NCI-H226 (cell line): ENCODE measurements around the gene ZBED1.
"Not testable (repeated sequence)": the region's sequence is repeated elsewhere in the genome, so short reads cannot be mapped to it uniquely, and the experiment has no call there.

Experiments used
- DNase-seq: peaks from one replicate; pipeline ENCODE4 v3.0.0-alpha.2; 2015

The ZBED1 gene

DNA sequence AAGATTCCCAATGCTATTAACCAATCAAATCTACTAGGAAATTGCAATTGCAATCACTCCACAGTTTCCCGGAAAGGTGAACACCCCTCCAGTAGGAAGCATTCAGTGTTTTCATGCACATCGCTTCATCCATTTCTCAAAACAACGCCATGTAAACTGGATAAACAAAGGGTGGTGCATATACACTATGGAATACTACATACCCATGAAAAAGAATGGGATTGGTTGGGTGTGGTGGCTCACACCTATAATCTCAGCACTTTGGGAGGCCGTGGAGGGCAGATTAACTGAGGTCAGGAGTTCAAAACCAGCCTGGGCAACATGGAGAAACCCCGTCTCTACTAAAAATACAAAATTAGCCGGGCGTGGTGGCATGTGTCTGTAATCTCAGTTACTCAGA lies 29.1 kb downstream of the ZBED1 start:
- DNase-seq, result no peak

- DNase-seq, result not testable (repeated sequence)
Observed at GRCh38 chrX:2471126-2471525, 29.6 kb downstream of the ZBED1 start.

DNA sequence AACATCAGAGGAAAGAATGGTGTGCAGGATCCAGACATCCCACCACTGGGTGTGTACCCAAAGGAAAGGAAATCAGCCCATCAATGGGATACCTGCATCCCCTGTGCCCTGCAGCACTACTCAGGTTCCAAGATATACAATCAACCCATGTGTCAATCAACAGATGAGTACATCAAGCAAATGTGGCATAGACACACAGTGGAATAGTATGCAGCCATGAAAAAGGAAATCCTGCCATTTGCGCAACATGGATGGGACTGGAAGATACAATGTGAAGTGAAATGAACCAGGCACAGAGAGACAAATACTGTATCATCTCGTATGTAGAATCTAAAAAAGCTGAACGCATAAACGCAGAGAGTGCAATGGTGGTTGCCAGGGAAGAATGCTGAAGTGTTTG lies 30.9 kb downstream of the ZBED1 start:
- not testable (repeated sequence) for DNase-seq

DNA sequence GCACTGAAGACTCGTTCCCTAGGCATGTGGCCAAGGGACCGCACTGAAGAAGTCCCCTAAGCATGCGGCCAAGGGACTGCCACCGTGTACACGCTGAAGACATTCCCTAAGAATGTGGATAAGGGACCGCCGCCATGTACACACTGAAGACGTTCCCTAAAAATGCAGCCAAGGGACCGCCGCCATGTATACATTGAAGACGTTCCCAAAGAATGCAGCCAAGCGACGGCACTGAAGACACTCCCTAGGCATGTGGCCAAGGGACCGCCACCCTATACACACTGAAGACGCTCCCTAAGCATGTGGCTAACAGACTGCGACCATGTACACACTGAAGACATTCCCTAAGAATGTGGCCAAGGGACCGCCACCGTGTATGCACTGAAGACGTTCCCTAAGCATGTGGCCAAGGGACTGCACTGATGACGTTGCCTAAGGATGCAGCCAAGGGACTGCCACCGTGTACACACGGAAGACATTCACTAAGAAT lies 31.5 kb downstream of the ZBED1 start:
- DNase-seq, result no peak

- no peak for DNase-seq
Observed at GRCh38 chrX:2468261-2469195, 32.2 kb downstream of the ZBED1 start.

DNA sequence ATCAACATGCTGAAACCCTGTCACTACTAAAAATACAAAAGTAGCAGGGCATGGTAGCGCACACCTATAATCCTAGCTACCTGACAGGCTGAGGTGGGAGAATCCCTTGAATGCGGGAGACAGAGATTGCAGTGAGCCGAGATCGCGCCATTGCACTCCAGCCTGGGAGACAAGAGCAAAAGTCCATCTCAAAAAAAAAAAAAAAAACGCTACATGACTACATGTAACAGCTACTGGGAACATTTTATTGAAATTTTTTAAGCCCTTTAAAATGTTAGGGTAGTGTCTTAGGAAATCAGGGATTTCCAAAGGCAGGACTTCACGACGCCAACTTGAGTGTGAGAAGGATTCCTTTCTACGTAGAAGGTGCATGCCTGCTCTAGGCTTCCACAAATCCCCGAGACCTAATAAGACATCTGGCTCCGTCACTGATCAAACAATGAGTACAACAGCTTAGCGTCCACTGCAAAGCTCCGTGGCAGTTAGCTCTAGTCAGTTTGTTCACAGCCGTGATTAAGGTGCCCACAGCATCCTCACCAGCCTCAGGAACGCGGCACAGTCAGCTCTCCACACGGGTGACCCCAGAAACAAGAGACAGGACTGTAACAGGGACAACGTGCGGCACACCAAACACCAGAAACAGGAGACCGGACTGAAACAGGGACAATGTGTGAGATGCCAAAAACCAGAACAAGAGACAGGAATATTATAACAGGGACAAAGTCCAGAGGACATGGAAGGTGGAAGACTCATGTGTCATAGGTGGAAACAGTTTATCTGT lies 33.7 kb downstream of the ZBED1 start:
- no peak for DNase-seq

DNA sequence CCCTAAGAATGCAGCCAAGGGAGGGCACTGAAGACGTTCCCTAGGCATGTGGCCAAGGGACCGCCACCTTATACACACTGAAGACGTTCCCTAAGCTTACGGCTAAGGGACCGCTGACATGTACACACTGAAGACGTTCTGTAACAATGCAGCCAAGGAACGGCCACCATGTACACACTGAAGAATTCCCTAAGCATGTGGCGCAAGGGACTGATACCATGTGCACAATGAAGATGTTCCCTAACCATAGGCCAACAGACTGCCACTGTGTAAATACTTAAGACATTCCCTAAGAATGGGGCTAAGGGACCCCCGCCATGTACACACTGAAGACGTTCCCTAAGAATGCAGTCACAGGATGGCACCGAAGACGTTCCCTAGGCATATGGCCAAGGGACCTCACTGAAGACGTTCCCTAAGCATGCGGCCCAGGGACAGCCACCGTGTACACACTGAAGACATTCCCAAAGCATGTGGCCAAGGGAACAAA lies 36.1 kb downstream of the ZBED1 start:
- DNase-seq, result no peak

- DNase-seq, result no peak
Observed at GRCh38 chrX:2463973-2464676, 36.7 kb downstream of the ZBED1 start.

DNA sequence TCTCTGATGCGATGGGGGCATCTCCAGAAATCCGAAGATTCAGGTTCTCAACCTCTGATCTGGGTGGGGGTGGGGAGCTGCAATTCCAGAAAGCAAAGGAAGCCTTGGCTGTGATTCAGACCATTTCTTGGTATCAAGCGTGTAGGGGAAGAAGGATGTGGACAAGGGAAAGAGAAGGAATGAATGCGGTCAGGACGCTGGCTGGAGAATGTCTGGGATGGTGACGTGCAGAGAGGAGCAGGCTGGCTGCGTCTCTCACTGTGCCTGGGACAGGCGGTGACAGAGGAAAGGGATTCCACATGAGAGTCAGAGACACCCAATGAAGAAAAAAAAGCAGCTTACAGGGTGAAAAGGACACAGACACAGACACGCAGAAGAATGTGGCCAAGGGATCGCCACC lies 37.3 kb downstream of the ZBED1 start:
- not testable (repeated sequence) for DNase-seq

- DNase-seq, result no peak
Observed at GRCh38 chrX:2462780-2463179, 38.0 kb downstream of the ZBED1 start.

GRCh38 chrX:2462074-2462473 lies 38.7 kb downstream of the ZBED1 start:
- no peak for DNase-seq

DNA sequence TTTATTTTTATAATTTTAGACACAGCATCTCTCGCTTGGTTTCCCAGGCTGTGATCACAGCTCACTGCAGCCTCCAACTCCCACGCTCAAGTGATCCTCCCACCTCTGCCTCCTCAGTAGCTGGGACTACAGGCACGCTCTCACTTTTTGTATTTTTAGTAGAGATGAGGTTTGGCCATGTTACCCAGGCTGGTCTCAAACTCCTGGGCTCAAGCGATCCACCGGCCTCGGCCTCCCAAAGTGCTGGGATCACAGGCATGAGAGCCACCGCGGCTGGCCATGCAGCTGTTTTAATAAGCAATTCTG lies 39.1 kb downstream of the ZBED1 start:
- no peak for DNase-seq

- not testable (repeated sequence) for DNase-seq
Observed at GRCh38 chrX:2460821-2461710, 39.7 kb downstream of the ZBED1 start.

- DNase-seq, result not testable (repeated sequence)
Observed at GRCh38 chrX:2460048-2460447, 40.7 kb downstream of the ZBED1 start.

DNA sequence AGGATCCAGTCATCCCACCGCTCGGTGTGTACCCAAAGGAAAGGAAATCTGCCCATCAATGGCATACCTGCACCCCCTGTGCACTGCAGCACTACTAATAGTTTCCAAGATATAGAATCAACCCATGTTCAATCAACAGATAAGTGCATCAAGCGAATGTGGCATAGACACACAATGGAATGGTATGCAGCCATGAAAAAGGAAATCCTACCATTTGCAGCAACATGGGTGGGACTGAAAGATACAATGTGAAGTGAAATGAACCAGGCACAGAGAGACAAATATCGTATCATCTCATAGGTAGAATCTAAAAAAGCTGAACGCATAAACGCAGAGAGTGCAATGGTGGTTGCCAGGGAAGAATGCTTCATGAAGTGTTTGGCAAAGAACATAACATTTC lies 42.5 kb downstream of the ZBED1 start:
- DNase-seq, result no peak

- DNase-seq, result no peak
Observed at GRCh38 chrX:2457289-2458133, 43.3 kb downstream of the ZBED1 start.

DNA sequence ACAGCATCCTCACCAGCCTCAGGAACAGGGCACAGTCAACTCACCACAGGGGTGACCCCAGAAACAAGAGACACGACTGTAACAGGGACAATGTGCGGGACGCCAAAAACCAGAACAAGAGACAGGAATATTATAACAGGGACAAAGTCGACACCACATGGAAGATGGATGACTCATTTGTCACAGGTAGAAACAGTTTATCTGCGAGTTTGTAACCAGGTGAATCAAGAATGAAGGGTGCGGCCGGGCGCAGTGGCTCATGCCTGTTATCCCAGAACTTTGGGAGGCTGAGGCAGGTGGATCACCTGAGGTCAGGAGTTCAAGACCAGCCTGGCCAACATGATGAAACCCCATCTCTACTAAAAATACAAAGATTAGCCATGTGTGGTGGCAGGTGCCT lies 44.7 kb downstream of the ZBED1 start:
- not testable (repeated sequence) for DNase-seq

DNA sequence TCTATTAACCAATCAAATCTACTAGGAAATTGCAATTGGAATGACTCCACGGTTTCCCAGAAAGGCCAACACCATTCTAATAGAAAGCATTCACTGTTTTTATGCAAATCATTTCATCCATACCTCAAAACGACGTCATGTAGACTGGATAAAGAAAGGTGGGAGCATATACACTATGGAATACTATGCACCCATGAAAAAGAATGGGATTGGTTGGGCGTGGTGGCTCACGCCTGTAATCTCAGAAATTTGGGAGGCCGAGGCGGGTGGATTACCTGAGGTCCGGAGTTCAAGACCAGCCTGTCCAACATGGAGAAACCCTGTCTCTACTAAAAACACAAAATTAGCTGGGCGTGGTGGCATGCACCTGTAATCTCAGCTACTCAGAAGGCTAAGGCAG lies 46.2 kb downstream of the ZBED1 start:
- not testable (repeated sequence) for DNase-seq

GRCh38 chrX:2452799-2453198 lies 48.0 kb downstream of the ZBED1 start:
- DNase-seq, result no peak

DNA sequence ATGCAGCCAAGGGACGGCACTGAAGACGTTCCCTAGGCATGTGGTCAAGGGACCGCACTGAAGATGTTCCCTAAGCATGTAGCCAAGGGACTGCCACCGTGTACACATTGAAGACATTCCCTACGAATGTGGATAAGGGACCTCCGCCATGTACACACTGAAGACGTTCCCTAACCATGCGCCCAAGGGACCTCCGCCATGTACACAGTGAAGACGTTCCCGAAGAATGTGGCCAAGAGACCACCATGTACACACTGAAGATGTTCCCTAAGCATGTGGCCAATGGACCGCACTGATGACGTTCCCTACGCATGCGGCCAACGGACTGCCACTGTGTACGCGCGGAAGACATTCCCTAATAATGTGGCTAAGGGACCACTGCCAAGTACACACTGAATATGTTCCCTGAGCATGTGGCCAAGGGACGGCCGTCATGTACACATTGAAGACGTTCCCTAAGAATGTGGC lies 48.4 kb downstream of the ZBED1 start:
- DNase-seq, result no peak
